ENCODE data around the gene SMAD2.

GRCh38 chr18:47912794-47913585 lies 17.5 kb downstream of the SMAD2 start:
- TF ChIP-seq CTCF (conservative IDR thresholded peaks at IDR 0.05; ENCODE audit: low read depth, low read length) (no peak), EZH2 (IDR thresholded peaks at IDR 0.05; ENCODE audit: low read length, unreplicated experiment) (no peak), EZH2phosphoT487 (IDR thresholded peaks at IDR 0.05; ENCODE audit: borderline replicate concordance, low read length) (no peak)
